Measurements from ENCODE around the gene LRTM2. TPM values are rescaled to one million over a fixed set of nuclear protein-coding genes. Genes with fewer than 3 reads are reported as not detected.

LRTM2 gene
- total RNA-seq, 1 experiment from 2014 or later = not detected

DNA sequence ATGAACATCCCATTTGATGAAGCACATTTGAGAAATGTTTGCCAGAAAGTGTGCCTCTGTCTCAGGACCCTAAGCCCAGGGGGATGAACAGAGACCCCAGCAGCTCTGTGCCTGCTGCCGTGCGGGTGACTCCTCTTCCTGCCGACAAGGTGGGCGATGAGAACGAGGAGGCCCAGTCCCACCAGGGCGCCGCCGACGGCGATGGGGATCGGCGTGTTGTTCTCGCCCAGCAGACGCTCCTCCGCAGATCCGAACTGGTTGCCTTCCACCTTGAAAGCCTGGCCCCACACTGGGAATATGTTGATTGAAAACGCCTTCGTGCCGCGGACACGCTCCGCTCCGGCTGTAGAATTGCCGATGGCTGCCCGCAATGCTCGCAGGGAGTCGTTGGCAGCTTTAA is 44.1 kb downstream of the LRTM2 start:
- no peak for DNase-seq (ENCODE audit: low spot score)

DNA sequence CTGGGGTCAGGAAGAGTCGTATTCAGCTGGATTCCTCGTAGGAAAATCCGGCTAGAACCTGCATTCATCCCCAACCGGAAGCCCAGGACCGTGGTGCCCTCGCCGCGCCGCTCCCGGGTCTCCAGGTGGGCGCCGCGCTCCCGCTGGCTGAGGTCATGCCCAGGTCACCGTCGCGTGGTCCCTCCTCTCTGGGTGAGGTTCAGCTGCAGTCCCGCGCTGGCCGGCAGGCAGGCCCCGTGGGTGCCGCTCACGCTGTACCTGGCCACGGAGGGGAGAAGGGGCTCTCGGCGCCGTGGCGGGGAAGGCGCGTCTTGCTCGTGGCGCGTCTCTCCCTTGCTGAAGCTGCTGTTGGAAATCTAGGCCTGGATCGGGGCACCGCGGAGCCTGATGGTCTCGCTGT is 44.5 kb downstream of the LRTM2 start:
- no peak for DNase-seq (ENCODE audit: low spot score)

DNA sequence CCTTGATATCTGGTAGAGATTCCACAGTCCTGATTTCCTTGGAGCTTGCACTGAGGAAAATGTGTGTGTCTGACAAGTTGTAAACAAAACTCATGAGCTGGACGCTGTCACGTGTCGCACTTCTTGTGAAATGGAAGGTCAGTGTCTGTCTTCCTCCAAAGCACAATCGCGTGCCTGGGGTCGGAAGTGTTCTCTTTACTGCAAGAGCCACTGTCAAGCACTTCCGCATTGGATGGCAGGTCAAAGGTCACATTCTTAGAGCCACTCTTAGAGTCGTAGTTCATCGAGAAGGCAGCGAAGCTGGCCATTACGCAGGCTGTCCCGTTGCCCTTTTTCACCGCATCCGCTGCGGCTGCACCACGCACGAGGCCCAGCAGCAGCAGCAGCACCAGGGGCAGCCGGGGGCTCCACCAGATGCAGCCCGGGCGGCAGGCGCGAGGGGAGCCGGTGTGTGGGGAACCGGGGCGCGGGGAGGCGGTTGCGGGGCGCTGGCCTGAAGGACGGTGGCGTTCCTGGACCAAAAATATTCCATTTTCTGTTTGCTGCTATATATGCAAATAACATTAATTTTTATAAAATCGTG is 45.0 kb downstream of the LRTM2 start:
- DNase-seq (ENCODE audit: low spot score) = no peak

DNA sequence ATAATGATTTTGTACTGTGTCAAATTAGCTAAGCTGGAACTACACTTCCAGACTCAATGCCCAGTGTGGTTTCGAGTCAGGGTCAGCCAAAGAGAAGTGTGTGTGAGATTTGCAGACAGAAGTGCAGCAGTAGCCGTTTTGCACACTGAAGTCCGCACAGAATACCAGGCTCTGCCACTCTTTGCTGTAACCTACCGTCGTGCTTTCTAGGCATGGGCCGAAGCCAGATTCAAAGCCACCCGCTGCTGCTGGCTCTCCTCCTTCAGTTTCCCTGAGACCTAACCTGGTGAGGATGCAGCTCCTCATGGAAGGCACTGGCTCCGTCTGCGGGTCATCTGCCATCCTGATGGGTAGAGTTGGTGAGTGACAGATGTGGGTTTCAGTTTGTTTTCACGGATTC is 48.8 kb downstream of the LRTM2 start:
- DNase-seq (ENCODE audit: low spot score) = no peak

- no peak for DNase-seq (ENCODE audit: low spot score)
Measured at GRCh38 chr12:1870086-1870485, 49.7 kb downstream of the LRTM2 start.

GRCh38 chr12:1870998-1871917 is 50.9 kb downstream of the LRTM2 start:
- no peak for DNase-seq (ENCODE audit: low spot score)

DNA sequence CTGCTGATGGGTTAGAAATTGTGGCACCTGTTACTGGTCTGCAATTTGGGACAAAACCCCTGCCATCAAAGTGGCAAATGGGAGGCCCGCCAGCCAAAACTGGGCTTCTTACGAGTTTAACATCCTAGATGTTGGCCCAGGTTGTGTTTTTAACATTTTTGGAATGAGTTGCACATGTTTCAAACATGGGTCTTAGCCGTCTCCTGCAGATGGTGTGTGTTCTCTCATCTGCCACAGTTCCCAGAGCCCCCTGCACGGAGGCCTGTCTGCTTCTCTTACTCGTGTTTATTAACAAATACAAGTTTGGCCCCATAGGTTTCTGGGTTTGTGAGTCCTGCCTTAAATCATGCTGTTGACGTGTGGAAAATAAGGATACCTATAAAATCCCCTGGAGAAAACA is 51.6 kb downstream of the LRTM2 start:
- no peak for DNase-seq (ENCODE audit: low spot score)

GRCh38 chr12:1872448-1872847 is 52.1 kb downstream of the LRTM2 start:
- no peak for DNase-seq (ENCODE audit: low spot score)

GRCh38 chr12:1873531-1874510 is 53.5 kb downstream of the LRTM2 start:
- no peak for DNase-seq (ENCODE audit: low spot score)

- no peak for DNase-seq (ENCODE audit: low spot score)
Measured at GRCh38 chr12:1875608-1876007, 55.2 kb downstream of the LRTM2 start.

DNA sequence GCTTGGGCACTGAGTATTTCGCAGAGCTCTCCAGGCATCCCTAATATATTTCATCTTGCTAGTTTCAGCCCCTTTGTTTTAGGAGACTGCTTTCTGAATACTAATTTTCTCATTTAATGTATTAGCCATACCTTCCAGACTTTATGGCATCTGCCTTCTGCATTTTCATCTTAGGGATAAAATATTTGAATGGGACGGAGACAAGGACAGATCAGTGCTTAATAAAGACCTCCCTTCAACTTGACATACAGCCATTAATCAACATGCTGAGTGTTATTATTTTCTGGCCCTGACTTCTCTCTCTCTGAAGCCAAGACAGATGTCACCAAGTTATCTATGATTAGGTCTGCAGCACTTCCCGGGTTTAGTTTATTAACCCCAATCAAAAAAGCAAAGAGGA is 55.7 kb downstream of the LRTM2 start:
- no peak for DNase-seq (ENCODE audit: low spot score)

- no peak for DNase-seq (ENCODE audit: low spot score)
Measured at GRCh38 chr12:1877169-1877878, 57.0 kb downstream of the LRTM2 start.

DNA sequence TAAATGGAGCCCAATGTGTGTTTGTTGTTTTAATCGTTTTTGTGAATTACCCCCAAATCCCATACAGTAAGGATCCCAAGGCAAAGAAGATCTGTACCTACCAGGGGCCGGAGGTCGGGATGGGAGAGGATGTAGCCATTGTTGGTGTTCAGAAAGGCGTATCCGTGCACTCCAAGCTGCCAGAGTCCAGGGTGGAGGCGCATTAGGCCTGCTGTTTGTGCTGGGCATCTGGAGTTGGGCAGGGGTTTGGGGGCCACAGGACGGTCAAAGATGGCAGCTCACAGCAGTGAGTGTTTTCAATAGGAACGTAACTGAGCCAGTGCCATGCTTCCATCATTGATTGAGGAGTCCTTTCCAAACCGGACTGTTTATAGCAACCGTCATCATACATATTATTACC is 57.8 kb downstream of the LRTM2 start:
- DNase-seq (ENCODE audit: low spot score) = no peak

GRCh38 chr12:1878695-1879094 is 58.3 kb downstream of the LRTM2 start:
- DNase-seq (ENCODE audit: low spot score) = no peak

DNA sequence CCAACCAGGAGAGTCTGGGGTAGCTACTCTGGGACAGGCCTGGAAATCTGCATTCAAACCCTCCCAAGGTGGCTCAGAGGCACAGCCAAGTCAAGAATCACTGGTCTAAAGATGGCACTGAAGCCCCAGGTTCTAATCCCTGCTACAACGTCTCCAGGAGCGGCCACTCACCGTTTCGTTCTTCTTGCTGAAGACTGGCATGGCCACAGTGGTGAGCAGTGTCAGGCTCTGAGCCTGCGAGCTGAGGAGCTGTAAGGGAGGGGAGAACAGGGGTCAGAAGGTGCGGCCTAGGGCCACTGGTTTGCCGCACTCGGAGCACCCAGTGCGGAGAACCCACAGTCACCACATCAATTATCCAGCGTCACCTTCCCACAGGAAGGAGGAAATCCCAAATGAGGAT is 59.3 kb downstream of the LRTM2 start:
- DNase-seq (ENCODE audit: low spot score) = no peak

- DNase-seq (ENCODE audit: low spot score) = no peak
Measured at GRCh38 chr12:1880153-1880845, 59.9 kb downstream of the LRTM2 start.

DNA sequence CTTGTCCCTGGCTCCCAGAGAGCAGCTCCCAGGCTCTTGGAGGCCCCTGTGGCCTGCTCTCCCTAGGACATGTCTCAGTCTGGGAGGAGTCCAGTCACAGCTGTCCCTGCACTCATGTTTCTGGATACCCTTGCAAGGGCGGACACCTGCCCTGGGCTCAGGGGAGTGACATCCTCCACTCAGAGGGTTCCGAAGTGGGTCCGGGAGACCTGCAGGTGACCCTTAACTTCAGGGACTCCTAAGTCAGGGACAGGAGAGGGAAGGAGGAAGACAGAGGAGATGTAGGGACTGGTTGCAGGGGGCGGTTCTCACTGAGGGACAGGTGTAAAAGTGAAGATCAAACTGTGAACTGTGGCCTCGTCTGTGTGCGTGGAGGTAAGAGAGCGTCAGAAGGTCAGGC is 60.5 kb downstream of the LRTM2 start:
- no peak for DNase-seq (ENCODE audit: low spot score)

DNA sequence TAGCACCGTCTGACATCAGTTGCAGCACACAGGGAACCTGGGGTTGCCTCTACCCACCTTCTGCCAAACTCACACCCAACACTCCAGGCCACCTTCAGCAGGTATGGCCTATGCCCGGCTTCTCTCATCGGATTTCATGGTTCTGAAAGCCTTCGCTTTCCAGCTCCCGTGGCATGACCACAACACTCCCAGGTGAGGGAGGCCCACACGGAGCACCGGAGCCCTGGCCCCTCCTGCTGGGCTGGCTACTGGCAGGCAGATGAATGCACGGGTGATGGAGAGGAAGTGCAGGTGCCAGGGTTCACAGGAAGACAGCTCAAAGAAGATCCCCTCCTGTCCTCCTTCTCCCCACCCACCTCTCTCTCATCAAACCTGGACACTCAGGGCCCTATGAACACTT is 60.9 kb downstream of the LRTM2 start:
- DNase-seq (ENCODE audit: low spot score) = no peak

- DNase-seq (ENCODE audit: low spot score) = no peak
Measured at GRCh38 chr12:1881936-1882335, 61.6 kb downstream of the LRTM2 start.

DNA sequence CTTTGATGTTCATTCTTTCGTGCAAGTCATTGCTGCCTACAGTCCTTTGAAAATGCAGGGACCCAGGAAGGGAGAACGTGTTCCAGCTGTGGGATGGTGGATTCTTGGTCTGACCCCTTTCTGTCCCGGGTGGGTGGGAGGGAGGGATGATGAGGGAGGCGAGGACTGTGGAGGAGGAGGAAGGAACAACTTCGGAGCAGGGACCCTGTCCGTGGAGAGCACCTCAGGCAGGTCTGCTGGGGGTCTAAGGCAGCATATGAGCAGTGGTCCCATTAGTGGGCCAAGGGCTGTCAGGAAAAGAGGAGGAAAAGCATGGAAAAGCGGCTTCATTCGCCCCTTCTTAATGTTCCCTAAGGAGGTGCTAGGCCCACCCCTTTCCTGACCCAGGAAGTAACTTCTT is 62.0 kb downstream of the LRTM2 start:
- DNase-seq (ENCODE audit: low spot score) = no peak

DNA sequence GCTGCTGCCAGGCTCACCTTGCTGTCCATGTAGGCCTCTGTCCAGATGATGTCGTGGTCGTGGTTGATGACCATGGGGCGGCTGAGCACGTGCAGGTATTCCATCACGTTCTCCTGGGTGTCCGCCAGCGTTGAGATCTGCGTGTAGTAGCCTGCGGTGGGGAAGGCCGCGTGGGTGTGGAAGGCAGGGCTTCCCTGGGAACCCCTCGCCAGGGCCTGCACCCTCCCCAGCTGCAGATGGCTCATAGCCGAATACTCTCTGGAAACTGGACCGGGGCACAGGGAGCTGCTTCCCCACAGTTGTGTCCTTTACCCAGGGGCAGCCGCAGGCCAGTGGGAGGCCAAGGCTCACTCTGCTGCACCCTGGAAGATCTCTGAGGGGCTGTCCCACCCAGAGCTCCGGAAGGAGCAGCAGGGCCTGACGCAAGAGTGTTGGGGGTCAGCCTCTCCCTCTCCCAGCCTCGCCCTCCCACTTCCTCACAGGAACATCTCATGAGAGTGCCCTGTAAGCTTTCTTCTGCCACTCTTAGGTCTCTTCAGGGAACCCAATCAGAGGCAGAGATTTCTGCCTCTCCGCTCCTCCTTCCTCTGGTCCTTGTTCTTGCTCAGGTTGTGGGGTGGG is 62.6 kb downstream of the LRTM2 start:
- no peak for DNase-seq (ENCODE audit: low spot score)
